Measurements from ENCODE around the gene RTL9. TPM values are rescaled to one million over a fixed set of nuclear protein-coding genes. Genes with fewer than 3 reads are reported as not detected.

The RTL9 gene
- total and polyA plus RNA-seq, 12 donors, result 0.04 to 1.3 (median 0.08) TPM; not detected in 1

DNA sequence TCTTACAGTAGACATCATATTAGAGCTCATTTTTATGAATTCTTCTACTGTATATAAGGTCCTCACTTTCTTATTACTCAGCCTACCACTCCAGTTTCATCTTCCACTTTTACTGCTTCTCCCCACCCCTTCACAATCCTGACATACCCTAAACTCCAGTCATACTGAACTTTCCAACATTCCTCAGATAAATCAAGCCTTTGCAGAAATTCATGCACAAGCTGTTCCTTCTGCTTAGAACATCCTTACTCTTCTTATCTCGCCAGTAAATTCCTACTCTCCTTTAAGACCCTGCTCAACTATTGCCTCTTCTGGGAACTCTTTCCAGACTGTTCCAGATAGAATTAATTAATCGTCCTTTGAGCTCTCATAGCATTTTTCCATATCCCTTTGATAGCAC is 24.8 kb downstream of the RTL9 start:
- intact Hi-C loops (cut with DNase I), result no loop called here
- no peak overlapping the region for H3K4me3 ChIP-seq
- H3K36me3 ChIP-seq (replicated peaks in 1 of 2), result no peaks in the 10 kb centered on the region
- H3K27me3 ChIP-seq, result peaks cover 10% of the 10 kb centered on the region
- 46 to 72% (median 57%) methylated on average over 2 of the region's 2 CpGs for WGBS, 4 donors
- TF ChIP-seq, protein P1, sequence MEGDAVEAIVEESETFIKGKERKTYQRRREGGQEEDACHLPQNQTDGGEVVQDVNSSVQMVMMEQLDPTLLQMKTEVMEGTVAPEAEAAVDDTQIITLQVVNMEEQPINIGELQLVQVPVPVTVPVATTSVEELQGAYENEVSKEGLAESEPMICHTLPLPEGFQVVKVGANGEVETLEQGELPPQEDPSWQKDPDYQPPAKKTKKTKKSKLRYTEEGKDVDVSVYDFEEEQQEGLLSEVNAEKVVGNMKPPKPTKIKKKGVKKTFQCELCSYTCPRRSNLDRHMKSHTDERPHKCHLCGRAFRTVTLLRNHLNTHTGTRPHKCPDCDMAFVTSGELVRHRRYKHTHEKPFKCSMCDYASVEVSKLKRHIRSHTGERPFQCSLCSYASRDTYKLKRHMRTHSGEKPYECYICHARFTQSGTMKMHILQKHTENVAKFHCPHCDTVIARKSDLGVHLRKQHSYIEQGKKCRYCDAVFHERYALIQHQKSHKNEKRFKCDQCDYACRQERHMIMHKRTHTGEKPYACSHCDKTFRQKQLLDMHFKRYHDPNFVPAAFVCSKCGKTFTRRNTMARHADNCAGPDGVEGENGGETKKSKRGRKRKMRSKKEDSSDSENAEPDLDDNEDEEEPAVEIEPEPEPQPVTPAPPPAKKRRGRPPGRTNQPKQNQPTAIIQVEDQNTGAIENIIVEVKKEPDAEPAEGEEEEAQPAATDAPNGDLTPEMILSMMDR (IDR thresholded peaks at IDR 0.05), result no peak
- no peak for TF ChIP-seq POLR2A (IDR thresholded peaks at IDR 0.05)
- DNase-seq, result no peak
- peak overlapping the region in 2 of 5 donors; percentile 35 to 57 for H3K27ac ChIP-seq
- no peaks in the 10 kb centered on the region for H3K9me3 ChIP-seq (replicated peaks in 1 of 3)
- H3K4me1 ChIP-seq (replicated peaks in 1 of 2), result no peaks in the 10 kb centered on the region

DNA sequence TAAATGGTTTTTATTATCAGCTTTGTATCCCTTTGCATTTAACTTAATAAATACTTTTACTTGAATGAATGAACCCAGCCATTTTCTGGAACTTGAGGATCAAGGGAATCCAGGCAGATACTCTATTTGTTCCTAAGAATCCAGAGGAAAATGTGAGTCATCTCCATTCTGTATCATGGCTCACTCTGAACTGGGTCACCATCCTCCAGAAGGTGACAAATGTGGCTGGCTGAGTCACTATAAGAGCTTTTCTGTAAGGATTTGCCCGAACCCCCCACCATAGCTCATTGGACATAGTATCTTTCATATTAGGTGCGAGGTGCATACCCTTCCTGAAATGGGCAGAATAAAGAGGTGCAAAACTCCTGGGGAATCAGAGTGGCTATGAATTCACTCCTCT is 25.8 kb downstream of the RTL9 start:
- Histone ChIP-seq H3K4me1 (replicated peaks in 1 of 2) (no peaks in the 10 kb centered on the region), H3K27ac (peak overlapping the region in 2 of 5 donors; percentile 24 to 35), H3K27me3 (peaks cover 10% of the 10 kb centered on the region), H3K9me3 (replicated peaks in 1 of 3) (no peaks in the 10 kb centered on the region), H3K36me3 (replicated peaks in 1 of 2) (no peaks in the 10 kb centered on the region), H3K4me3 (no peak overlapping the region)
- TF ChIP-seq, protein P1 (IDR thresholded peaks at IDR 0.05), result no peak
- TF ChIP-seq POLR2A (IDR thresholded peaks at IDR 0.05), result no peak
- DNase-seq, result peak; percentile 22 to 71 (median 56)
- 32 to 64% (median 53%) methylated on average over 1 to 2 of the region's 2 CpGs for WGBS, 4 donors
- intact Hi-C loops (cut with DNase I), result no loop called here

DNA sequence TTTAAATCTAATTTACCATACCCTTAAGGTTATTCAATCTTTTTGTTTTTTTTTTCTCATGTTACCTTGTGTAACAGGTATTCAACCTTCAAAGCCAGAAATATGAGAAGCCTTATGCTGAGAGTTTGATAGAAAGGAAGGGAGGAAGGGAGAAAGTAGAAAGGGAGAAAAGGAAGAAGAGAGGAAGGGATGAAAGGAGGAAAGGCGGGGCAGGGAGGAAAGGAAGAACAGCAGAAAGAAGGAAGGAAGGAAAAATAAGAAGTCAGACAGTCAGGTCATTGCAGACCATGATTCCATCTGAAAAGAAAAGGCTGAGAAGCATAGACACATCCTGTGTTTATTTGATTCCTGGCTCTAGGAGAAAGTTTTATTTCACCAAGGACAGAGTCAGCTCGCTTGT is 30.9 kb downstream of the RTL9 start:
- H3K27ac ChIP-seq, result no peak overlapping the region
- 40 to 64% (median 57%) methylated on average over 2 of the region's 2 CpGs for whole genome bisulfite sequencing, 4 donors
- no peak for TF ChIP-seq POLR2A (IDR thresholded peaks at IDR 0.05)
- TF ChIP-seq, protein P1 (IDR thresholded peaks at IDR 0.05), result no peak
- DNase-seq, result no peak
- no peaks in the 10 kb centered on the region for H3K4me1 ChIP-seq (replicated peaks in 1 of 2)
- no peak overlapping the region for H3K4me3 ChIP-seq
- H3K36me3 ChIP-seq (replicated peaks in 1 of 2), result no peaks in the 10 kb centered on the region
- peaks cover 12% of the 10 kb centered on the region for H3K27me3 ChIP-seq
- intact Hi-C loops (cut with DNase I), result no loop called here
- no peaks in the 10 kb centered on the region for H3K9me3 ChIP-seq (replicated peaks in 1 of 3)

DNA sequence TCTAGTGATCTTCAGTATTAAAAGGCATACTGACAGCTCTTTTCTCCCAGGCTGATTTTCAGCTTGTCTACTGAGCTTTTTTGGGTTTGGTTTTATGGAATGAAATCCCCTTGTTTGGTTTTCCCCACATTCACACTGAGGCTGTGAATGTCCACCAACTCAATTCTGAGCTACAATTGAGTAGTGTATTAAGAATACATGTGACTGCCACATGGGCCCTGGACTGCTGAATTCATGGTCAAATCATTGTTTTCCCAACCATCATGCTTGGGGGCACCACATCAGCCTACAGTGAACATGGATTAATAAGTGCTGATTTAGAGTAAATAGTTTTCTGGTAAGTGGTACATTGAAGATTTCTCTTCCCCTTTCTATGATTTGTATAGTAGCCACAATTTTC is 32.4 kb downstream of the RTL9 start:
- no peaks in the 10 kb centered on the region for H3K4me1 ChIP-seq (replicated peaks in 1 of 2)
- intact Hi-C loops (cut with DNase I), result no loop called here
- DNase-seq, result no peak

More for the DNA sequence above, 32.4 kb downstream of the RTL9 start:
- H3K27me3 ChIP-seq, result peaks cover 7% of the 10 kb centered on the region
- no peaks in the 10 kb centered on the region for H3K36me3 ChIP-seq (replicated peaks in 1 of 2)
- H3K9me3 ChIP-seq (replicated peaks in 1 of 3), result no peaks in the 10 kb centered on the region
- no peak overlapping the region for H3K4me3 ChIP-seq
- no peak overlapping the region for H3K27ac ChIP-seq
- TF ChIP-seq POLR2A (IDR thresholded peaks at IDR 0.05), result no peak
- TF ChIP-seq, protein P1 (IDR thresholded peaks at IDR 0.05), result no peak

Data from adrenal gland (tissue), 12 donors.